ENCODE data around the gene LIG4. TPM values are rescaled to one million over a fixed set of nuclear protein-coding genes. Genes with fewer than 3 reads are reported as not detected.

LIG4 gene
- 3.4 and 5.2 TPM in 2 replicates for total RNA-seq

GRCh38 chr13:108215436-108215835 lies at the start of gene LIG4:
TSS of gene LIG4 (minus strand) at chr13:108215536. CDS start at chr13:108211268, 4,268 bp downstream.

GRCh38 chr13:108218044-108218974 lies 3.0 kb upstream of the LIG4 start, which contains the start of gene ABHD13:
TSS of gene ABHD13 (plus strand) at chr13:108218392. CDS start at chr13:108229219, 10,827 bp downstream.

Other genes starting within 250 kb of the LIG4 start
- gene ABHD13, start 2.9 kb upstream of the LIG4 start, total RNA-seq = 2.7 and 5.0 TPM in 2 replicates
- gene TNFSF13B, start 54.2 kb upstream of the LIG4 start, total RNA-seq = 4.9 and 5.5 TPM in 2 replicates

Measured in bronchial smooth muscle cell (primary cell).